Thoracic aorta (tissue), 2 donors: ENCODE results near the gene MAGI1. TPM values are rescaled to one million over a fixed set of nuclear protein-coding genes. Genes with fewer than 3 reads are reported as not detected.

ENCODE experiments used
- ATAC-seq: fragments of 150-250 bp; one replicate; pipeline ENCODE4 v1.8.0; 2017; ENCODE audit warnings: low read depth; ENCODE audit not compliant: insufficient number of reproducible peaks, low FRiP score
- DNase-seq: peaks from one replicate; pipeline ENCODE4 v3.0.0-alpha.2; 2020; ENCODE audit warnings: low spot score
- H3K27ac ChIP-seq, 2 donors: fragments of 200-600 bp; sonication (generic); 1 replicate in 1 of 2; 2 replicates in 1 of 2; pipeline ENCODE4 v1.5.1; 2016; ENCODE audit warnings: mild to moderate bottlenecking in 2 of 2, moderate library complexity in 2 of 2
- H3K27me3 ChIP-seq: fragments of 200-600 bp; sonication (generic); replicated peaks from 2 replicates; pipeline ENCODE4 v1.6.0; 2016; ENCODE audit warnings: mild to moderate bottlenecking; ENCODE audit not compliant: insufficient read depth
- H3K36me3 ChIP-seq: fragments of 200-600 bp; sonication (generic); one replicate; pipeline ENCODE4 v1.5.1; 2016
- H3K4me1 ChIP-seq, 2 donors: fragments of 200-600 bp; sonication (generic); 1 replicate in 1 of 2; 2 replicates in 1 of 2; pipeline versions ENCODE4 v1.5.1 to v1.6.0; 2016; ENCODE audit warnings: low read depth in 2 of 2, mild to moderate bottlenecking in 1 of 2; ENCODE audit not compliant: control insufficient read depth in 1 of 2
- H3K4me3 ChIP-seq: fragments of 200-600 bp; sonication (generic); 2 replicates; pipeline ENCODE4 v1.5.1; 2016; ENCODE audit warnings: mild to moderate bottlenecking
- H3K9me3 ChIP-seq: fragments of 200-600 bp; sonication (generic); 2 replicates; pipeline ENCODE4 v1.5.1; 2016
- CTCF ChIP-seq: fragments of 200-600 bp; sonication (generic); IDR thresholded peaks from one replicate; pipeline ENCODE4 v1.5.1; 2019; ENCODE audit warnings: antibody characterized with exemption
- total RNA-seq, 2 donors: library from RNA; depleted of rRNA; stranded (reverse); fragments of >200 nt; gene quantifications; one replicate each; pipeline versions ENCODE4 v1.1.0 to v1.2.3, GENCODE V29; 2016

MAGI1 gene
- total RNA-seq, 2 donors from 2014 or later, result 48.2 to 88.5 TPM

DNA sequence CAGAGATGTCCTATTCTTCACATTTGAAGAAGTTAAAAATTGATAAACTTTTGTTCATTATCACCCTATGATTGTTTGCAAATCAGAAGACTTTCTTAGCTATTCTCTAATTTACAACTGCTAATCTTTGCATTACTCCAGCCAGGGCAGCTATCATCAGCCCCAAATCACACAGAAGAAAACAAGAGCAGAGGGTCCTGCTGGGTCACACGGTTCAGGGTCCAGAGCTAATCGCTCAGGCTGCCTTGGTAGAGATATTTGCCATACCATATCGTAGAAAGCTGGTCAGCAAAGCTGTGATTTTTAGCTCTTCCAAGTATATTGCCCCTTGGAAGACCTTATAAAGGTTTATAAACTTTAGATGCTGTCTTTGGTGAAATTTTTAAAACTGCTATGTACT is 181.4 kb downstream of the MAGI1 start:
- no peaks in the 10 kb centered on the region for H3K27me3 ChIP-seq
- TF ChIP-seq CTCF, result no peak
- H3K9me3 ChIP-seq, result no peaks in the 10 kb centered on the region
- ATAC-seq (no peak), DNase-seq (no peak)
- peaks cover 9 to 19% of the 10 kb centered on the region in 2 donors for H3K4me1 ChIP-seq
- H3K4me3 ChIP-seq, result no peak overlapping the region
- H3K36me3 ChIP-seq, result no peaks in the 10 kb centered on the region
- H3K27ac ChIP-seq, result no peak overlapping the region

- no peaks in the 10 kb centered on the region for H3K27me3 ChIP-seq
- H3K4me3 ChIP-seq, result no peak overlapping the region
- TF ChIP-seq CTCF, result no peak
- no peak overlapping the region for H3K27ac ChIP-seq
- DNase-seq (no peak), ATAC-seq (no peak)
- H3K9me3 ChIP-seq, result no peaks in the 10 kb centered on the region
- H3K4me1 ChIP-seq, result peaks cover 9 to 19% of the 10 kb centered on the region in 2 donors
- no peaks in the 10 kb centered on the region for H3K36me3 ChIP-seq
These were observed 181.8 kb downstream of the MAGI1 start for GRCh38 chr3:65856907-65857306.

DNA sequence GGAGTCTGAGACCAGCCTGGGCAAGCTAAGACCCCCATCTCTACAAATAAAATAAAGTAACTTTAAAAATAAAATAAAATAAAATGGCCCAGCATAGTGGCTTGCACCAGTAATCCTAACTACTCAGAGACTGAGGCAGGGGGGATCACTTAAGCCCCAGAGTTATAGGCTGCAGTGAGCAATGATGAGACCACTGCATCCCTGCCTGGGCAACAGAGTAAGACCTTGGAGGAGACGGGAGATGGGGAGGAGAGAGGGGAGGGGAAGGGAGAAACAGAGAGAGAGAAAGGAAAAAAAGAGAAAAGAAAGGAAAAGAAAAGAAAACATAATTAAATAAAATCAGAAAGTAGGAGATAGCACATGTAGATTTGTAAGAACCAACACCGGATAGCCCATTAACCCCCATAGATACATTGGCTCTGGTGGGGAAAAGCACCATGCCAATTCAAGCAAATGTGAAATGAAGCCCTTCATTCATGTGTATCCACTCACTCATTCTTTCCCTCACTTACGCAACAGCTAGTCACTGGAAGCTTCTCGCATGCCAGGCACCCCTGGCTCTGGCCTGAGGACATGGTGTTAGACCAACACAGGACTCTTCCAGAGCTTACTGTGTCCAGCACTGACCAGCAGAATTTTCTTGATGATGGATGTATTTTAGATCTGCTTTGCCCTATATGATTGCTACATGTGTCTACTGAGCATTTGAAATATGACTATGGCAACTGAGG is 183.2 kb downstream of the MAGI1 start:
- Histone ChIP-seq H3K27me3 (no peaks in the 10 kb centered on the region), H3K4me3 (no peak overlapping the region), H3K36me3 (no peaks in the 10 kb centered on the region), H3K27ac (no peak overlapping the region), H3K9me3 (no peaks in the 10 kb centered on the region), H3K4me1 (peaks cover 9 to 19% of the 10 kb centered on the region in 2 donors)
- DNase-seq (no peak), ATAC-seq (no peak)
- TF ChIP-seq CTCF, result no peak

DNA sequence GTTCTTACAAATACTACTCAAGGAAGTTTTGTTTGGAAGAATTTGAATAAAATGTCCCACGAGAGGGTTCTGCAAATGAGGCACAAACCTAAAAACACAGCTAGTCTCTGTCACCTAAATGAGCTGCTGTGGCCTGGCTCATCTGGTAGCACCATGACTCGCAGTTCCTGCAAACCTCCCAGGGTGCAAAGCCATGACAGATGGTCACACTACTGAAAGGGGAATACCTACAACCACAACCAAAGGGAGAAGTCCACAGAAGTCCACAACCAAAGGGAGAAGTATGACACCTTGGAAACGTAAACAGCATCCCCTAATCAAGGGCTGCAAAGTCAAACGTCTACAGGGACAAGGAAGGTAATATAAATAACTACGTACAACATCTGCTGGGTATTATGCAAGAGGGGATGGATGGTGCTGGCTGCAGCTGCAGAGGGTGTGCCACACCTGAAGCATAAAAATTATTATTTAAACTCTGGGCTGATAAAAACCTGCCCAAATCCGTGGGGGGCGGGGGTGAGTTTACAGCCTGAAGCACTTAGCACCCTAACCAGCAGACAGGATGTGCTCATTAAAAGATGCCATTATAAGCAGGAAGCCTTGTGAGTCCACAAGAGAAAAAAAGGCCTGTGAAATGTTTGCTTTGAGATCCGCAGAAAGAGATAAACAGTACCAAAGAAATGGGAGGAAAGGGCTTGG is 184.0 kb downstream of the MAGI1 start:
- no peak for TF ChIP-seq CTCF
- no peak for ATAC-seq
- H3K27ac ChIP-seq, result no peak overlapping the region
- no peaks in the 10 kb centered on the region for H3K36me3 ChIP-seq
- no peaks in the 10 kb centered on the region for H3K27me3 ChIP-seq
- peaks cover 9 to 19% of the 10 kb centered on the region in 2 donors for H3K4me1 ChIP-seq
- no peak overlapping the region for H3K4me3 ChIP-seq
- H3K9me3 ChIP-seq, result no peaks in the 10 kb centered on the region
- DNase-seq, result no peak

- Histone ChIP-seq H3K27ac (no peak overlapping the region), H3K36me3 (no peaks in the 10 kb centered on the region), H3K9me3 (no peaks in the 10 kb centered on the region), H3K27me3 (no peaks in the 10 kb centered on the region), H3K4me1 (peaks cover 5 to 25% of the 10 kb centered on the region in 2 donors), H3K4me3 (no peak overlapping the region)
- TF ChIP-seq CTCF, result no peak
- DNase-seq (no peak), ATAC-seq (no peak)
These were observed 186.9 kb downstream of the MAGI1 start for GRCh38 chr3:65851827-65852226.
